Aorta (tissue), 5 donors: ENCODE results near the gene ABTB2. TPM values are rescaled to one million over a fixed set of nuclear protein-coding genes. Genes with fewer than 3 reads are reported as not detected.
A peak's percentile ranks its signal among the peaks of the same experiment; 100 is the strongest.

Experiments
- ATAC-seq: fragments of 200-7000 bp; cut with Tn5 transposase; one replicate; pipeline ENCODE4 v1.9.1; 2022; ENCODE audit warnings: moderate library complexity; ENCODE audit not compliant: low FRiP score
- DNase-seq, 2 donors: peaks; one replicate each; pipeline ENCODE4 v3.0.0-alpha.2; 2020
- H3K27ac ChIP-seq, 2 donors: one replicate each; pipeline ENCODE4 v1.5.1; 2013; ENCODE audit warnings: low read length in 2 of 2, mild to moderate bottlenecking in 2 of 2, moderate library complexity in 2 of 2, control low read depth in 1 of 2, inconsistent platforms in 1 of 2, low read depth in 1 of 2
- H3K27me3 ChIP-seq, 2 donors: one replicate each; pipeline ENCODE4 v1.6.1; 2013; ENCODE audit warnings: control low read depth in 1 of 2, low read length in 1 of 2, mild to moderate bottlenecking in 1 of 2, moderate library complexity in 1 of 2; ENCODE audit not compliant: insufficient read depth in 2 of 2, control insufficient read depth in 1 of 2
- H3K36me3 ChIP-seq, 2 donors: one replicate each; pipeline ENCODE4 v1.6.1; 2013; ENCODE audit warnings: control low read depth in 1 of 2, low read length in 1 of 2, mild to moderate bottlenecking in 1 of 2; ENCODE audit not compliant: insufficient read depth in 2 of 2, control insufficient read depth in 1 of 2
- H3K4me1 ChIP-seq, 2 donors: one replicate each; pipeline ENCODE4 v1.6.1; 2013; ENCODE audit warnings: low read length in 2 of 2, control low read depth in 1 of 2, mild to moderate bottlenecking in 1 of 2, moderate library complexity in 1 of 2; ENCODE audit not compliant: insufficient read depth in 2 of 2, control insufficient read depth in 1 of 2
- H3K4me3 ChIP-seq, 2 donors: one replicate each; pipeline ENCODE4 v1.5.1; 2013; ENCODE audit warnings: low read length in 2 of 2, control low read depth in 1 of 2, mild to moderate bottlenecking in 1 of 2
- H3K9me3 ChIP-seq: one replicate; pipeline ENCODE4 v1.6.1; 2013; ENCODE audit warnings: mild to moderate bottlenecking, low read length; ENCODE audit not compliant: control insufficient read depth
- WGBS, 2 donors: extraction: QIAGEN DNeasy Blood & Tissue Kit; methylation state at CpG; one replicate each; pipeline ENCODE4 v1.1.7; 2013; 5-methylcytosine and 5-hydroxymethylcytosine counted together
- intact Hi-C, 2 donors: fragments of 100-400 bp; cut with DNase I; formaldehyde crosslinking; loops; one replicate each; pipeline versions ENCODE4 v1.14.2 to v1.15.0; 2022
- polyA plus RNA-seq, 2 donors: library from polyadenylated mRNA; stranded (reverse); fragments of 200-250 nt; gene quantifications; one replicate each; pipeline ENCODE4 v1.2.3, GENCODE V29; 2013
- total RNA-seq, 2 donors: library from RNA; stranded (reverse); fragmentation: NEBNext Ultra II Directional; extraction: Animal tissue kit (Norgen Biotek cat#: 25700); gene quantifications; one replicate each; pipeline ENCODE4 v1.2.1, GENCODE V29; 2021
- donor health status: healthy with polysubstance abuse.
- donor health status: Bipolar disorder and iron deficiency.
- donor health status: DM: no; HTN: no; CAD: no.
- donor health status: DM: no; HTN: no; CAD: no.
- donor health status: DM: yes; HTN: yes; CAD: no.

Gene ABTB2
- total and polyA plus RNA-seq, 4 donors, result 2.9 to 11.4 (median 6.9) TPM

GRCh38 chr11:34349882-34350281 lies 7.9 kb downstream of the ABTB2 start:
- ATAC-seq (no peak), DNase-seq (no peak)
- Histone ChIP-seq H3K27me3 (no peaks in the 10 kb centered on the region), H3K36me3 (no peaks in the 10 kb centered on the region), H3K4me1 (peaks cover 6 to 14% of the 10 kb centered on the region in 2 donors), H3K9me3 (no peaks in the 10 kb centered on the region), H3K27ac (no peak overlapping the region), H3K4me3 (no peak overlapping the region)
- intact Hi-C loops, result loop anchor here (5.0 kb wide), 2 partner anchors 43 to 88 kb away; no protein-coding TSS in a partner anchor
- 84 to 85% methylated on average over 6 of the region's 6 CpGs for WGBS, 2 donors

GRCh38 chr11:34348919-34349318 lies 8.9 kb downstream of the ABTB2 start:
- Histone ChIP-seq H3K4me1 (peaks cover 6 to 14% of the 10 kb centered on the region in 2 donors), H3K27me3 (no peaks in the 10 kb centered on the region), H3K27ac (peak overlapping the region in 1 of 2 donors; percentile 18), H3K9me3 (no peaks in the 10 kb centered on the region), H3K4me3 (no peak overlapping the region), H3K36me3 (no peaks in the 10 kb centered on the region)
- intact Hi-C loops, result loop anchor here (5.0 kb wide), 2 partner anchors 42 to 87 kb away; no protein-coding TSS in a partner anchor
- DNase-seq (no peak), ATAC-seq (no peak)
- WGBS, 2 donors, result 29 to 39% methylated on average over 2 of the region's 2 CpGs

GRCh38 chr11:34348096-34348495 lies 9.7 kb downstream of the ABTB2 start:
- H3K27ac ChIP-seq, result peak overlapping the region in 1 of 2 donors; percentile 62
- intact Hi-C loops, result loop anchor here (5.0 kb wide), 2 partner anchors 41 to 86 kb away; no protein-coding TSS in a partner anchor

GRCh38 chr11:34346551-34346950 lies 11.3 kb downstream of the ABTB2 start:
- peaks cover 12 to 14% of the 10 kb centered on the region in 2 donors for H3K4me1 ChIP-seq
- H3K36me3 ChIP-seq, result no peaks in the 10 kb centered on the region
- H3K9me3 ChIP-seq, result no peaks in the 10 kb centered on the region
- peak; percentile 86 for ATAC-seq
- WGBS, 2 donors, result 7 to 10% methylated on average over 6 of the region's 6 CpGs
- H3K4me3 ChIP-seq, result no peak overlapping the region
- no peaks in the 10 kb centered on the region for H3K27me3 ChIP-seq
- H3K27ac ChIP-seq, result peak overlapping the region; percentile 72 to 93
- intact Hi-C loops, result loop anchor here (5.0 kb wide), 2 partner anchors 39 to 84 kb away; no protein-coding TSS in a partner anchor
- peak in 1 of 2 donors; percentile 75 for DNase-seq

More at GRCh38 chr11:34348096-34348495, 9.7 kb downstream of the ABTB2 start:
- no peak overlapping the region for H3K4me3 ChIP-seq
- ATAC-seq, result no peak
- no peaks in the 10 kb centered on the region for H3K9me3 ChIP-seq
- 24 to 25% methylated on average over 2 of the region's 2 CpGs for WGBS, 2 donors
- no peaks in the 10 kb centered on the region for H3K27me3 ChIP-seq
- no peaks in the 10 kb centered on the region for H3K36me3 ChIP-seq
- no peak for DNase-seq
- H3K4me1 ChIP-seq, result peaks cover 6 to 14% of the 10 kb centered on the region in 2 donors

GRCh38 chr11:34345991-34346480 lies 11.8 kb downstream of the ABTB2 start:
- intact Hi-C loops, result loop anchor here (5.0 kb wide), 2 partner anchors 39 to 84 kb away; no protein-coding TSS in a partner anchor
- ATAC-seq, result peak; percentile 68
- peaks cover 12 to 14% of the 10 kb centered on the region in 2 donors for H3K4me1 ChIP-seq
- H3K9me3 ChIP-seq, result no peaks in the 10 kb centered on the region
- 1 to 6% methylated on average over 8 of the region's 8 CpGs for WGBS, 2 donors
- DNase-seq, result peak; percentile 83 to 86
- H3K27me3 ChIP-seq, result no peaks in the 10 kb centered on the region
- H3K36me3 ChIP-seq, result no peaks in the 10 kb centered on the region
- H3K27ac ChIP-seq, result peak overlapping the region; percentile 72 to 93
- no peak overlapping the region for H3K4me3 ChIP-seq

GRCh38 chr11:34345540-34345876 lies 12.3 kb downstream of the ABTB2 start:
- DNase-seq (no peak), ATAC-seq (no peak)
- H3K36me3 ChIP-seq, result no peaks in the 10 kb centered on the region
- peak overlapping the region; percentile 72 to 93 for H3K27ac ChIP-seq
- no peaks in the 10 kb centered on the region for H3K27me3 ChIP-seq
- H3K4me1 ChIP-seq, result peaks cover 12 to 17% of the 10 kb centered on the region in 2 donors
- WGBS, 2 donors, result 52% methylated on average over 3 of the region's 3 CpGs
- intact Hi-C loops, result loop anchor here (5.0 kb wide), 2 partner anchors 38 to 83 kb away; no protein-coding TSS in a partner anchor
- H3K4me3 ChIP-seq, result no peak overlapping the region
- H3K9me3 ChIP-seq, result no peaks in the 10 kb centered on the region

GRCh38 chr11:34344768-34345539 lies 12.9 kb downstream of the ABTB2 start:
- 82 to 84% methylated on average over 8 of the region's 8 CpGs for WGBS, 2 donors
- ATAC-seq (no peak), DNase-seq (peak; percentile 66 to 80)
- no peaks in the 10 kb centered on the region for H3K27me3 ChIP-seq
- H3K36me3 ChIP-seq, result no peaks in the 10 kb centered on the region
- peaks cover 12 to 18% of the 10 kb centered on the region in 2 donors for H3K4me1 ChIP-seq
- intact Hi-C loops, result loop anchor here (5.0 kb wide), 2 partner anchors 38 to 83 kb away; no protein-coding TSS in a partner anchor
- no peak overlapping the region for H3K4me3 ChIP-seq
- H3K9me3 ChIP-seq, result no peaks in the 10 kb centered on the region
- peak overlapping the region; percentile 72 to 93 for H3K27ac ChIP-seq

- DNase-seq (no peak), ATAC-seq (no peak)
- H3K9me3 ChIP-seq, result no peaks in the 10 kb centered on the region
- H3K27me3 ChIP-seq, result no peaks in the 10 kb centered on the region
- intact Hi-C loops, result no loop called here
- H3K36me3 ChIP-seq, result no peaks in the 10 kb centered on the region
- H3K4me3 ChIP-seq, result no peak overlapping the region
- peaks cover 12 to 17% of the 10 kb centered on the region in 2 donors for H3K4me1 ChIP-seq
- H3K27ac ChIP-seq, result peak overlapping the region in 1 of 2 donors; percentile 93
- 86% methylated on average over 6 of the region's 6 CpGs for WGBS, 2 donors
Measured at GRCh38 chr11:34344410-34344767, 13.4 kb downstream of the ABTB2 start.
